ENCODE data around the gene ANKRD42.
A peak's percentile ranks its signal among the peaks of the same experiment; 100 is the strongest.
"Not testable (repeated sequence)": the region's sequence is repeated elsewhere in the genome, so short reads cannot be mapped to it uniquely, and the experiment has no call there.

ANKRD42 gene

GRCh38 chr11:83174008-83174407, 19.5 kb upstream of the ANKRD42 start:
- no peak for DNase-seq

- DNase-seq: no peak
Measured at GRCh38 chr11:83175815-83176214, 17.7 kb upstream of the ANKRD42 start.

- no peak for DNase-seq
Measured at GRCh38 chr11:83181815-83182214, 11.7 kb upstream of the ANKRD42 start.

- no peak for DNase-seq
Measured at GRCh38 chr11:83185767-83186166, 7.7 kb upstream of the ANKRD42 start.

GRCh38 chr11:83187465-83187864, 6.0 kb upstream of the ANKRD42 start:
- no peak for DNase-seq

- no peak for DNase-seq
Measured at GRCh38 chr11:83191491-83191890, 2.0 kb upstream of the ANKRD42 start.

- no peak for DNase-seq
Measured at GRCh38 chr11:83191986-83192385, 1.5 kb upstream of the ANKRD42 start.

GRCh38 chr11:83192606-83193245, 786 bp upstream of the ANKRD42 start:
- DNase-seq: no peak

GRCh38 chr11:83194281-83195142, 1.0 kb downstream of the ANKRD42 start:
- peak; percentile 71 for DNase-seq

GRCh38 chr11:83195143-83195466, 1.6 kb downstream of the ANKRD42 start:
- no peak for DNase-seq

GRCh38 chr11:83195649-83196048, 2.1 kb downstream of the ANKRD42 start:
- no peak for DNase-seq

- no peak for DNase-seq
Measured at GRCh38 chr11:83200035-83200434, 6.5 kb downstream of the ANKRD42 start.

- DNase-seq: no peak
Measured at GRCh38 chr11:83205608-83206185, 12.2 kb downstream of the ANKRD42 start.

GRCh38 chr11:83206221-83206620, 12.7 kb downstream of the ANKRD42 start:
- no peak for DNase-seq

GRCh38 chr11:83206771-83207382, 13.4 kb downstream of the ANKRD42 start:
- DNase-seq: not testable (repeated sequence)

GRCh38 chr11:83219095-83219494, 25.6 kb downstream of the ANKRD42 start:
- DNase-seq: no peak

GRCh38 chr11:83220260-83220659, 26.7 kb downstream of the ANKRD42 start:
- DNase-seq: no peak

GRCh38 chr11:83221694-83222093, 28.2 kb downstream of the ANKRD42 start:
- DNase-seq: no peak

- no peak for DNase-seq
Measured at GRCh38 chr11:83222499-83222898, 29.0 kb downstream of the ANKRD42 start.

GRCh38 chr11:83223457-83223856, 29.9 kb downstream of the ANKRD42 start:
- no peak for DNase-seq

- DNase-seq: no peak
Measured at GRCh38 chr11:83235825-83236224, 42.3 kb downstream of the ANKRD42 start.

- DNase-seq: no peak
Measured at GRCh38 chr11:83238111-83238510, 44.6 kb downstream of the ANKRD42 start.

- peak; percentile 30 for DNase-seq
Measured at GRCh38 chr11:83241291-83241946, 47.9 kb downstream of the ANKRD42 start.

Data from femur (tissue), 1 donor.